Motor neuron (in vitro differentiated cells): ENCODE measurements around the gene AP1M1. TPM values are rescaled to one million over a fixed set of nuclear protein-coding genes. Genes with fewer than 3 reads are reported as not detected.
A peak's percentile ranks its signal among the peaks of the same experiment; 100 is the strongest.
"Not testable (repeated sequence)": the region's sequence is repeated elsewhere in the genome, so short reads cannot be mapped to it uniquely, and the experiment has no call there.

Source experiments
- ATAC-seq, 8 experiments: fragments of 200-7000 bp; cut with Tn5 transposase; replicated peaks in 6 of 8; 2 replicates each; pipeline ENCODE4 v1.8.0; 2021; ENCODE audit warnings: mild to moderate bottlenecking in 8 of 8, moderate library complexity in 8 of 8
- H3K27ac ChIP-seq, 2 donors: fragments of 250-450 bp; sonication (Bioruptor Pico); 2 replicates each; pipeline ENCODE4 v1.9.0; 2021; ENCODE audit warnings: antibody characterized with exemption in 2 of 2, mild to moderate bottlenecking in 2 of 2, moderate library complexity in 1 of 2
- H3K4me1 ChIP-seq, 2 donors: fragments of 250-450 bp; sonication (Bioruptor Pico); replicated peaks in 1 of 2; 2 replicates each; pipeline ENCODE4 v1.6.1; 2021; ENCODE audit warnings: antibody characterized with exemption in 2 of 2, mild to moderate bottlenecking in 2 of 2, moderate library complexity in 1 of 2
- H3K4me3 ChIP-seq, 5 donors: fragments of 250-450 bp; sonication (Bioruptor Pico); 2 replicates each; pipeline ENCODE4 v1.9.0; 2021; ENCODE audit warnings: antibody characterized with exemption in 5 of 5, mild to moderate bottlenecking in 5 of 5, moderate library complexity in 4 of 5
- WGBS, 10 experiments: fragments of 450-650 bp; shearing (Covaris generic); methylation state at CpG; one replicate each; pipeline ENCODE4 v1.0.0; 2022; 5-methylcytosine and 5-hydroxymethylcytosine counted together
- in situ Hi-C, 9 experiments: fragments of 400-800 bp; cut with MboI; loops; one replicate each; pipeline ENCODE4 v1.15.0; 2021; ENCODE audit warnings: low sequenced_read_pairs in 9 of 9, low pct_unique_long_range_greater_than_20kb in 2 of 9; ENCODE audit not compliant: unreplicated experiment in 9 of 9
- total RNA-seq, 8 experiments: library from RNA; unstranded; fragments of 300-600 nt; gene quantifications; 2 replicates each; pipeline versions ENCODE4 v1.2.3 to v1.2.4, GENCODE V29; 2022

AP1M1 gene
- total RNA-seq, 8 experiments from 2014 or later = 23.4 to 87.8 (median 64.6) TPM

- Histone ChIP-seq H3K4me3 (no peak overlapping the region), H3K27ac (no peak overlapping the region), H3K4me1 (no peaks in the 10 kb centered on the region)
- in situ Hi-C loops = no loop called here
- no peak for ATAC-seq
- WGBS, 10 experiments = 30 to 77% (median 58%) methylated on average over 2 to 6 of the region's 14 CpGs; no CpG with 5 or more reads in 4 of the 10 experiments
Observed at GRCh38 chr19:16263141-16263761, 65.5 kb downstream of the AP1M1 start.

GRCh38 chr19:16265205-16265604, 67.5 kb downstream of the AP1M1 start:
- ATAC-seq = no peak
- WGBS, 10 experiments = 58 to 100% (median 100%) methylated on average over 1 to 2 of the region's 3 CpGs; no CpG with 5 or more reads in 5 of the 10 experiments
- Histone ChIP-seq H3K4me1 (no peaks in the 10 kb centered on the region), H3K27ac (no peak overlapping the region), H3K4me3 (no peak overlapping the region)
- in situ Hi-C loops = no loop called here

DNA sequence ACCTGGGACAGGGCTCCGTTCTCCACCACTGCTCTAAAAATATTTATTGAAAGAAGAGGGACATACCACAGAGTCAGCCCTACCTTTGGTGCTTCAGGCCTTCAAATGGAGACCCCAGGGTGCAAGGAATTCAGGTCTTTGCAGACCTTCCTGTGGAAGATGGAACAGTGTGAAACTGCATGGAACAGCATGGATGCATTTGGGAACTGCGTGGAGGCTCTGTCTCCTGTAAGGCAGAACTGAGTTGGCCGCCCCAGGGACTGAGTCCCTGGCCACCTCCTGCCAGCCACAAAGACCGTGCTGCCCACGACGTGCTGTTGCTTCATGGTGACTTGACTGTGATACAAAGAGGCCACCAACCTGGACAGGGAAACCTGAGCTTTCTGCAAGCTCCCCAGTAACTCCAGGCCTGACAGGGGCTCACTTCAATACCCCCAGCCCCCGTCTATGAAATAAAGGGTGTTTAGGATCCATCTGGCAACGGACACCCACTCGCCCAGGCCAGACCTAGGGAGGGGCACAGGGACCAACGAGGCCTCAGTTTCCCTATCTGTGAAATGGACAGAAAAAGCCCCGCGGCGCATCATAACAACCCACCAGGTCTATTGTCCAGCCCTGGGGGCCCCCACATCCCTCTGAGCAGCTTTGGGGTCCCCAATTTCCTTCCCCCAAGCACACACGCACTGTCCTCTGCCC, 68.3 kb downstream of the AP1M1 start:
- 40 to 97% (median 80%) methylated on average over 1 to 5 of the region's 14 CpGs; no CpG with 5 or more reads in 3 of the 10 experiments for WGBS, 10 experiments
- Histone ChIP-seq H3K27ac (no peak overlapping the region), H3K4me3 (no peak overlapping the region), H3K4me1 (no peaks in the 10 kb centered on the region)
- no peak for ATAC-seq
- in situ Hi-C loops = no loop called here

GRCh38 chr19:16266586-16266942, 68.9 kb downstream of the AP1M1 start:
- in situ Hi-C loops = no loop called here
- WGBS, 10 experiments = 48 to 100% (median 86%) methylated on average over 2 to 10 of the region's 14 CpGs; no CpG with 5 or more reads in 4 of the 10 experiments
- Histone ChIP-seq H3K4me3 (no peak overlapping the region), H3K27ac (no peak overlapping the region), H3K4me1 (no peaks in the 10 kb centered on the region)
- no peak for ATAC-seq

DNA sequence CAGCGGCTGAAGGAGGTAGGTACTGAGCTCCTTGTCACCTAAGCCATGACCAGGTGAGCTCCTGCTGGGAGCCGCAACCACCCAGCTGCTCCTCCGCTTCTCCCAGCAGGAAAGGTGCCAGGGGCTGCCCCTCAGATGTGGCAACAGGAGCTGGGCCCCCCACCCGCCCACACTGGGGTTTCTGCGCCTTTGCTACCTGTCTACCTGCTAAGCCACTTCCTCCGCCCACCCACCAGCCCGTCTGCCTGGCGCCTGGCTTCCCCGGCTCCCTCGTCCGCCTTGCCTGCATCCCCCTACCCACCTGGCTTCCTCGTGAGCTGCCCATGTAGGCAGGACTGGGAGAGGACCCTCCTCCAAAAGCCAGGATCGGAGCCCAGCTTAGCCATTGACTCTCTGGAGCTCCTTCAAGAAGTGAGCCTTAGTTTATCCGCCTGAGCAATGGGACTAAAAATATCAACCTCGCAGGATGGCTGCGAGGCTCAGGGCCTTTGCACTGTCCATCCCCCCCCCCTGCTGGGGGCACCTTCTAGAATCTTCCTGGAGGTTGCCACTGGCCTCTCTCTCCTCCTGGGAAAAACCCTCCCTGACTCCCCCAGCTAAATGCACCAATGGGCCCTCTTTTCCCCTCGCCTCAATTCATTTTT, 71.1 kb downstream of the AP1M1 start:
- ATAC-seq = no peak
- H3K4me1 ChIP-seq = no peaks in the 10 kb centered on the region
- WGBS, 10 experiments = 53 to 100% (median 86%) methylated on average over 1 to 7 of the region's 17 CpGs; no CpG with 5 or more reads in 3 of the 10 experiments
- H3K27ac ChIP-seq = no peak overlapping the region
- no peak overlapping the region for H3K4me3 ChIP-seq
- in situ Hi-C loops = no loop called here

GRCh38 chr19:16272945-16273344, 75.2 kb downstream of the AP1M1 start:
- in situ Hi-C loops = no loop called here
- Histone ChIP-seq H3K4me3 (no peak overlapping the region), H3K27ac (peak overlapping the region in 1 of 2 donors; percentile 23), H3K4me1 (no peaks in the 10 kb centered on the region)
- 0 to 79% (median 43%) methylated on average over 3 to 13 of the region's 14 CpGs; no CpG with 5 or more reads in 3 of the 10 experiments for WGBS, 10 experiments
- peak in 5 of 8 experiments; percentile 68 to 99 (median 85) for ATAC-seq

DNA sequence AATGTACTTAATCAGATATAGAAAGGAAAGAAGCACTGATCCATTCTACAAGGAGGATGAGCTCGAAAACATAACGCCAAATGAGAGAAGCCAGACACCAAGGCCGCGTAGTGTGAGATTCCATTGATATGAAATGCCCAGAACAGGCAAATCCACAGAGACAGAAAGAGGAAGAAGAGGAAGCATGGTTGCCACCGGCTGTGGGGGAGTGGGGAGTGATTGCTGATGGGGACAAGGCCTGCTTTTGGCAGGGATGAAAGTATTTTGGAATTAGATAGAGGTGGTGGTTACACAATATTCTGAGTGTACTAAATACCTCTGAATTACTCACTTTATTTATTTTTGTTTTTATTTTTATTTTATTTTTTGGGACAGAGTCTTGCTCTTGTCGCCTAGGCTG, 76.7 kb downstream of the AP1M1 start:
- in situ Hi-C loops = no loop called here
- H3K4me3 ChIP-seq = no peak overlapping the region
- no peaks in the 10 kb centered on the region for H3K4me1 ChIP-seq
- ATAC-seq = no peak
- no peak overlapping the region for H3K27ac ChIP-seq
- 45 to 97% (median 81%) methylated on average over 2 to 5 of the region's 6 CpGs; no CpG with 5 or more reads in 2 of the 10 experiments for WGBS, 10 experiments

GRCh38 chr19:16280306-16280705, 82.6 kb downstream of the AP1M1 start:
- in situ Hi-C loops = no loop called here
- 60 to 84% (median 72%) methylated on average over 1 to 3 of the region's 4 CpGs; no CpG with 5 or more reads in 4 of the 10 experiments for WGBS, 10 experiments
- no peak overlapping the region for H3K4me3 ChIP-seq
- H3K4me1 ChIP-seq = peaks cover 0 to 9% of the 10 kb centered on the region in 2 donors
- H3K27ac ChIP-seq = no peak overlapping the region
- no peak for ATAC-seq

DNA sequence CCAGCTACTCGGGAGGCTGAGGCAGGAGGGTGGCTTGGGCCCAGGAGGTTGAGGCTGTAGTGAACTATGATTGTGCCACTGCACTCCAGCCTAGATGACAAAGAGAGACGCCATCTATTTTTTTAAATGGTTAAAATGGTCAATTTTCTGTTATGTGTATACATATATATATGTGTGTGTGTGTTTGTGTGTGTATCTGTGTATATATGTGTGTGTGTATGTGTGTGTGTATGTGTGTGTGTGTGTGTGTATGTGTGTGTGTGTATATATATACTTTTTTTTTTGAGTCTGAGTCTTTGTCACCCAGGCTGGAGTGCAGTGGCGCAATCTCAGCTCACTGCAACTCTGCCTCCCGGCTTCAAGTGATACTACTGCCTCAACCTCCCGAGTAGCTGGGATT, 84.0 kb downstream of the AP1M1 start:
- Histone ChIP-seq H3K4me3 (no peak overlapping the region), H3K27ac (no peak overlapping the region), H3K4me1 (peaks cover 0 to 9% of the 10 kb centered on the region in 2 donors)
- no peak for ATAC-seq
- WGBS, 10 experiments = 83 to 100% (median 93%) methylated on average over 1 to 3 of the region's 5 CpGs; no CpG with 5 or more reads in 6 of the 10 experiments
- in situ Hi-C loops = no loop called here

DNA sequence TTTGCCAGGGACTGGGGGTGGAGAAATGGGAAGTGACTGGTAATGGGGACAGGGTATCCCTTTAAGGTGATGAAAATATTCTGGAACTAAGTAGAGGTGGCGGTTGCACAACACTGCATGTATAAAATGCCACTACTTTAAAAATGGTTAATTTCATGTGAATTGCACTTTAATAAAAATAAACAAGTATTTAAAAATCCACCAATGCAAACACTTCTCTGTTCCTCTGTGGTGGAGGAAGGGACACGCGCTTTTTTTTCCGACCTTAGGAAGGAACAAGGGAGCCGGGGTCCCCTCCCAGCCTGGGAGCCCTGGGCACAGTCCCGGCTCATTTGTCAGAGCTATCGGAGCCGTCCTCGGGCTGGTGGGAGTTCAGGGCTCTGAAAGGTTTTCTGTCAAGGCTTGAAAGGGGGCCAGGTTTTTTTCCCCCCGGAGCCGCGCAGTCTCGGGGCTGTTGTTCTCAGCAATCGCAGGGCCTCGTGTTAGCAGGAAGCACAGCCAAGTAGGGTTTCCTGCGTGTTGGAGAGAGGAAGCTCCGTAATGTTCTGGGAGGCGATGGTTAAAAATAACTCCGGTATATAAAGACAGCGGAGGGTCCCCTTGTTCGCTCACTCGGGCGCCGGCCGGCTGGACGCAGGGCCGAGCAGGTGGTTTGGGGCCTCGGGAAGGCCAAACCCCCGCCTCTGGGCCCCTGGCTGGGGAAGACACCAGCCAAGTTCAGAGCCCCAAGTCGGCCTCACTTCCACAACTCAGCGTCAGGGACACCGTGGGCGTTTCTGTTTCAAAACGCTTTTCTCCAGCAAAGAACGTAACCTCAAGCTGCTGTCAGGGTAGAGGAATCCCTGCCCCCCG, 85.7 kb downstream of the AP1M1 start:
- WGBS, 10 experiments = 17 to 100% (median 44%) methylated on average over 1 to 17 of the region's 36 CpGs; no CpG with 5 or more reads in 1 of the 10 experiments
- in situ Hi-C loops = no loop called here
- ATAC-seq = peak; percentile 33 to 82 (median 57)
- no peak overlapping the region for H3K4me3 ChIP-seq
- peaks cover 0 to 9% of the 10 kb centered on the region in 2 donors for H3K4me1 ChIP-seq
- H3K27ac ChIP-seq = peak overlapping the region in 1 of 2 donors; percentile 0

GRCh38 chr19:16284505-16284904, 86.8 kb downstream of the AP1M1 start:
- no peak for ATAC-seq
- no peak overlapping the region for H3K4me3 ChIP-seq
- peaks cover 0 to 9% of the 10 kb centered on the region in 2 donors for H3K4me1 ChIP-seq
- WGBS, 10 experiments = 50 to 96% (median 87%) methylated on average over 1 to 5 of the region's 9 CpGs; no CpG with 5 or more reads in 3 of the 10 experiments
- in situ Hi-C loops = no loop called here
- H3K27ac ChIP-seq = no peak overlapping the region

DNA sequence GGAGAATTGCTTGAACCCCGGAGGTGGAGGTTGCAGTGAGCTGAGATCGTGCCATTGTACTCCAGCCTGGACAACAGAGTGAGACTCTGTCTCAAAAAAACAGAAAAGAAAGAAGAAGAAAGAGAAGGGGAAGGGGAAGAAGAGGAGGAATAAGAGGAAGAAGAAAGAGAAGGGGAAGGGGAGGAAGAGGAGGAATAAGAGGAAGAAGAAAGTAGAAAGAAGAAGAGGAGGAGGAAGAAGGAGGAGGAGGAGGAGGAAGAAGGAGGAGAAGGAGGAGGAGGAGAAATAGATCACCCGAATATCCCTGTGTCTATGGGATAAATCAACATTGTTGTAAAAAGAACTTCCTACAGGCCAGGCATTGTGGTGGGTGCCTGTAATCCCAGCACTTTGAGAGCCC, 87.4 kb downstream of the AP1M1 start:
- H3K4me3 ChIP-seq, H3K27ac ChIP-seq, ATAC-seq, H3K4me1 ChIP-seq, in situ Hi-C loops: not testable (repeated sequence)
- 49 to 100% (median 79%) methylated on average over 1 to 3 of the region's 3 CpGs; no CpG with 5 or more reads in 3 of the 10 experiments for WGBS, 10 experiments
